IMR-90 (cell line): ENCODE measurements around the gene QRFP. TPM values are rescaled to one million over a fixed set of nuclear protein-coding genes. Genes with fewer than 3 reads are reported as not detected.
A peak's percentile ranks its signal among the peaks of the same experiment; 100 is the strongest.

ENCODE experiments used
- ATAC-seq: fragments of 200-7000 bp; cut with Tn5 transposase; 2 replicates; pipeline ENCODE4 v1.9.1; 2020; ENCODE audit warnings: low read depth, mild to moderate bottlenecking, moderate library complexity
- BruUV-seq: library from RNA; stranded (reverse); fragments of 400-500 nt; replicated peaks from 2 replicates; lab custom pipeline; 2021; lab: Mats Ljungman, UMichigan
- CTCF ChIA-PET: fragments of 300-600 bp; formaldehyde crosslinking; extraction: SDS; loops from one replicate; lab custom pipeline; 2021; ENCODE audit warnings: antibody characterized with exemption; lab: Yijun Ruan, JAX
- POLR2A ChIA-PET: fragments of 300-600 bp; sonication (Branson Sonifier 250); formaldehyde crosslinking; loops from one replicate; lab custom pipeline; 2022; ENCODE audit warnings: antibody characterized with exemption; ENCODE audit not compliant: unreplicated experiment; lab: Charles Lee
- DNase-seq: peaks from one replicate; pipeline ENCODE4 v3.0.0; 2013
- H2AFZ ChIP-seq: replicated peaks from 2 replicates; pipeline ENCODE3; 2013; ENCODE audit warnings: low read length, mild to moderate bottlenecking; ENCODE audit not compliant: poor library complexity
- H2AK5ac ChIP-seq: 2 replicates; pipeline ENCODE4 v1.6.1; 2013; ENCODE audit warnings: low read depth, low read length, inconsistent platforms
- H2AK9ac ChIP-seq: replicated peaks from 2 replicates; pipeline ENCODE3; 2013; ENCODE audit warnings: mild to moderate bottlenecking, low read depth, low read length, moderate library complexity; ENCODE audit not compliant: poor library complexity
- H2BK120ac ChIP-seq: 2 replicates; pipeline ENCODE4 v1.6.1; 2013; ENCODE audit warnings: low read depth, low read length, inconsistent platforms
- H2BK15ac ChIP-seq: 3 replicates; pipeline ENCODE4 v1.6.1; 2013; ENCODE audit warnings: low read depth, low read length, inconsistent platforms
- H2BK20ac ChIP-seq: 2 replicates; pipeline ENCODE4 v1.6.1; 2013; ENCODE audit warnings: low read depth, mild to moderate bottlenecking, inconsistent platforms, low read length, moderate library complexity
- H2BK5ac ChIP-seq: 2 replicates; pipeline ENCODE4 v1.6.1; 2013; ENCODE audit warnings: mild to moderate bottlenecking, low read depth, low read length, inconsistent platforms; ENCODE audit not compliant: poor library complexity, severe bottlenecking
- H3K14ac ChIP-seq: replicated peaks from 2 replicates; pipeline ENCODE4 v1.6.1; 2013; ENCODE audit warnings: low read depth, low read length, inconsistent platforms
- H3K18ac ChIP-seq: 2 replicates; pipeline ENCODE4 v1.6.1; 2013; ENCODE audit warnings: low read depth, low read length, control low read depth
- H3K23ac ChIP-seq: 2 replicates; pipeline ENCODE4 v1.6.1; 2013; ENCODE audit warnings: low read depth, low read length, inconsistent platforms
- H3K27ac ChIP-seq: 2 replicates; pipeline ENCODE4 v1.5.1; 2013; ENCODE audit warnings: mild to moderate bottlenecking, control low read depth, low read length; ENCODE audit not compliant: insufficient read depth
- H3K27me3 ChIP-seq: 2 replicates; pipeline ENCODE4 v1.6.1; 2013; ENCODE audit warnings: low read length; ENCODE audit not compliant: control insufficient read depth, insufficient read depth
- H3K36me3 ChIP-seq: 2 replicates; pipeline ENCODE4 v1.6.1; 2013; ENCODE audit warnings: low read length, mixed read lengths; ENCODE audit not compliant: control insufficient read depth, insufficient read depth
- H3K4ac ChIP-seq: 2 replicates; pipeline ENCODE4 v1.6.1; 2013; ENCODE audit warnings: low read depth, low read length, inconsistent platforms
- H3K4me1 ChIP-seq: 2 replicates; pipeline ENCODE4 v1.6.1; 2013; ENCODE audit warnings: low read length, mixed read lengths; ENCODE audit not compliant: control insufficient read depth, insufficient read depth
- H3K4me2 ChIP-seq: 2 replicates; pipeline ENCODE4 v1.6.1; 2013; ENCODE audit warnings: low read depth, mild to moderate bottlenecking, control low read depth, low read length, moderate library complexity
- H3K4me3 ChIP-seq: 2 replicates; pipeline ENCODE4 v1.5.1; 2013; ENCODE audit warnings: low read depth, mild to moderate bottlenecking, control low read depth, low read length, moderate library complexity; ENCODE audit not compliant: insufficient read depth
- H3K56ac ChIP-seq: 2 replicates; pipeline ENCODE4 v1.6.1; 2013; ENCODE audit warnings: low read length, inconsistent platforms; ENCODE audit not compliant: insufficient read depth; ENCODE audit errors: extremely low read depth
- H3K79me1 ChIP-seq, 2 experiments: 2 replicates each; pipeline ENCODE4 v1.6.1; 2013; ENCODE audit warnings: low read length in 2 of 2, inconsistent platforms in 1 of 2, low read depth in 1 of 2
- H3K9ac ChIP-seq: 2 replicates; pipeline ENCODE4 v1.6.1; 2013; ENCODE audit warnings: low read depth, low read length, control low read depth
- H3K9me1 ChIP-seq: 2 replicates; pipeline ENCODE4 v1.6.1; 2013; ENCODE audit warnings: low read length, inconsistent platforms; ENCODE audit not compliant: insufficient read depth
- H3K9me3 ChIP-seq: 2 replicates; pipeline ENCODE4 v1.6.1; 2013; ENCODE audit warnings: low read length; ENCODE audit not compliant: control insufficient read depth, insufficient read depth
- H4K20me1 ChIP-seq: 2 replicates; pipeline ENCODE4 v1.6.1; 2013; ENCODE audit warnings: low read length, inconsistent platforms; ENCODE audit not compliant: insufficient read depth
- H4K5ac ChIP-seq: 2 replicates; pipeline ENCODE4 v1.6.1; 2013; ENCODE audit warnings: mild to moderate bottlenecking, low read depth, low read length, control low read depth
- H4K8ac ChIP-seq, 2 experiments: 2 replicates each; pipeline ENCODE4 v1.6.1; 2013; ENCODE audit warnings: low read depth in 2 of 2, low read length in 2 of 2, control low read depth in 1 of 2, inconsistent platforms in 1 of 2
- H4K91ac ChIP-seq: 2 replicates; pipeline ENCODE4 v1.6.1; 2013; ENCODE audit warnings: low read depth, low read length, inconsistent platforms; ENCODE audit not compliant: insufficient read depth
- BHLHE40 ChIP-seq: fragments of 150-350 bp; IDR thresholded peaks from 2 replicates; pipeline ENCODE4 v1.6.1; 2016; ENCODE audit warnings: mild to moderate bottlenecking, low read depth, low read length
- CEBPB ChIP-seq: IDR thresholded peaks from 2 replicates; pipeline ENCODE4 v1.6.1; 2012; ENCODE audit warnings: low read depth, low read length, improper control_type of control experiment
- CHD1 ChIP-seq: IDR thresholded peaks from 2 replicates; pipeline ENCODE4 v1.6.1; 2012; ENCODE audit warnings: low read depth, low read length, improper control_type of control experiment
- FOS ChIP-seq: fragments of 150-350 bp; IDR thresholded peaks from 2 replicates; pipeline ENCODE4 v1.6.1; 2016; ENCODE audit warnings: low read depth, low read length
- MAZ ChIP-seq: IDR thresholded peaks from 2 replicates; pipeline ENCODE4 v1.6.1; 2012; ENCODE audit warnings: low read depth, mild to moderate bottlenecking, low read length, improper control_type of control experiment, moderate library complexity, borderline replicate concordance
- MXI1 ChIP-seq: IDR thresholded peaks from 2 replicates; pipeline ENCODE4 v1.6.1; 2012; ENCODE audit warnings: low read depth, mild to moderate bottlenecking, low read length, moderate library complexity, borderline replicate concordance
- NFE2L2 ChIP-seq: fragments of 150-350 bp; IDR thresholded peaks from 2 replicates; pipeline ENCODE4 v1.6.1; 2016; ENCODE audit warnings: low read depth, mild to moderate bottlenecking, low read length
- POLR2A ChIP-seq: IDR thresholded peaks from 2 replicates; pipeline ENCODE4 v1.6.1; 2012; ENCODE audit warnings: mild to moderate bottlenecking, low read depth, low read length
- RAD21 ChIP-seq: IDR thresholded peaks from 2 replicates; pipeline ENCODE4 v1.6.1; 2012; ENCODE audit warnings: low read length, improper control_type of control experiment
- RFX5 ChIP-seq: IDR thresholded peaks from 2 replicates; pipeline ENCODE4 v1.8.0; 2012; ENCODE audit warnings: low read depth, mild to moderate bottlenecking, low read length, moderate library complexity
- SMC3 ChIP-seq: fragments of 150-350 bp; IDR thresholded peaks from 2 replicates; pipeline ENCODE4 v1.6.1; 2016; ENCODE audit warnings: low read depth, mild to moderate bottlenecking, antibody characterized with exemption, low read length, moderate library complexity
- WGBS, 2 experiments: methylation state at CpG; one replicate each; pipeline versions ENCODE4 v1.1.5 to v1.1.7; 2013; ENCODE audit warnings: missing lambda C conversion rate in 2 of 2; ENCODE audit not compliant: insufficient read length in 1 of 2; ENCODE audit errors: extremely low coverage in 2 of 2; 5-methylcytosine and 5-hydroxymethylcytosine counted together
- dilution Hi-C: fragments of 300-500 bp; cut with HindIII; formaldehyde crosslinking; loops from one replicate; pipeline ENCODE4 v1.14.3; 2018; ENCODE audit warnings: low sequenced_read_pairs; ENCODE audit not compliant: unreplicated experiment
- in situ Hi-C: fragments of 300-500 bp; cut with MboI; formaldehyde crosslinking; loops from 3 replicates; pipeline ENCODE4 v1.14.3; 2019; ENCODE audit warnings: low sequenced_read_pairs, inconsistent platforms, mixed read lengths
- intact Hi-C: fragments of 100-400 bp; cut with micrococcal nuclease; formaldehyde crosslinking; loops from 2 replicates; pipeline ENCODE4 v1.10.0; 2022
- polyA plus RNA-seq, 3 experiments: library from polyadenylated mRNA; depleted of rRNA; stranded (reverse); fragments of >200 nt; gene quantifications; 2 replicates each; pipeline ENCODE4 v1.2.3, GENCODE V29; 2012; ENCODE audit warnings: low replicate concordance in 1 of 3
- total RNA-seq: library from RNA; depleted of rRNA; stranded (reverse); fragments of >200 nt; gene quantifications from 2 replicates; pipeline ENCODE4 v1.2.3, GENCODE V29; 2012
- TF ChIP-seq, protein P1 (sequence below): fragments of 150-350 bp; IDR thresholded peaks from 2 replicates; pipeline ENCODE4 v1.6.1; 2017; ENCODE audit warnings: mild to moderate bottlenecking, antibody characterized with exemption, low read length, low read depth

QRFP gene
- total and polyA plus RNA-seq, 2 of the 4 experiments (the other 2 are of a cell fraction), result not detected

DNA sequence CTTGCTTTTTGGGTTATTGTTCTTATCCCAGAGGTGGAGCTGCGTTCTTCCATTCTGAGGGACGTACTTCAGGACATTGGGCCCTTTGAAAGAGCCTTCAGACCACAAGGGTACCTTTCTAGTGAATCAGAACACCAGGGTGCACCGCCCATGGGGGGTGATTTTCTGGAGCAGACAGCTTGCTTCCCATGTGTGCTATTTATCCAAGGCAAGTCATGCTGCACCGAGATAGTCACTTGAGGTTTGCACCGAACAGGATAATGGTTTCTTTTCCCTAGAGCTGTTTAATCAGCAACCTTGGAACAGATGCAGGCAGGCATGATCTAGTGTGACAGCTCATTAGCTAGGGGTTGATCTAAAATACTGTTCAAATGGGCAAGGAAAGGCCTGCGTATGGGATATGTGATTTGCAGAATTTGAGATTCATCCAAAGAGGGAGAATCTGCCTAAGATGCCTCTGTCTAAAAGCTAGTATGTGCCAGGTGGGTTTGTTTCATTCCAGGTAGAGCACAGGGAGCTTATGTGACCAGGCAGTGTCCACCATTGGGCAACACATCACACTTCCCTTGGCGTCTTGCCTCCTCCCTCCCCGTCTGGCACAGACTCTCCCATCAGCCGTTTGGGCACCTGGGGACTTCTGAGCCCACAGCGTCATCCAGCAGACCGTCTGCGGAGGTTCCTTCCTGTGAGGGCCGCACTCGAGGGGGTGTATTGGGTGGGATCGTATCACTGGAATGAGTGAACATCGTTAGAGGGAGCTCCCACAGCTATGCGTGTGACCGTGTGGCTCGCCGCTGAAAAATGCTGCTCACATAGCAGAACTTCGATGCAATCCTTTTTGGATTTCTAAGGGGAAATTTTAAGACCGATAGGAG is 38.5 kb downstream of the QRFP start:
- peaks cover 62% of the 10 kb centered on the region for H4K20me1 ChIP-seq

More for the DNA sequence above, 38.5 kb downstream of the QRFP start:
- ATAC-seq, result peak; percentile 63
- H2AK9ac ChIP-seq, result peak overlapping the region; percentile 90
- H3K27me3 ChIP-seq, result no peaks in the 10 kb centered on the region
- peak overlapping the region; percentile 47; the same call in 1 of the 2 replicates for H4K91ac ChIP-seq
- H2BK20ac ChIP-seq, result peak overlapping the region; percentile 58; the same call in 1 of the 2 replicates
- H3K9ac ChIP-seq, result 0 out of 2 replicates have a peak overlapping the region, but pooled peaks have one; percentile 31
- peak overlapping the region; percentile 87 for H3K23ac ChIP-seq
- H3K4me2 ChIP-seq, result peak overlapping the region; percentile 33
- peaks cover 37% of the 10 kb centered on the region for H3K4me1 ChIP-seq
- H2BK5ac ChIP-seq, result peak overlapping the region; percentile 78
- WGBS, 2 experiments, result 8% methylated on average over 9 of the region's 22 CpGs; no CpG with 5 or more reads in 1 of the 2 experiments
- no TSS peak for BruUV-seq
- H3K14ac ChIP-seq, result peak overlapping the region; percentile 65
- in situ Hi-C loops, result loop anchor here (5.0 kb wide), 1 partner anchor 81 kb away; no protein-coding TSS in a partner anchor
- H3K4me3 ChIP-seq, result no peak overlapping the region
- no peak for TF ChIP-seq CHD1
- peak; percentile 83; the same call in 1 of the 2 replicates for TF ChIP-seq MAZ
- TF ChIP-seq MXI1, result no peak
- peak; percentile 84 for TF ChIP-seq POLR2A
- TF ChIP-seq, protein P1, sequence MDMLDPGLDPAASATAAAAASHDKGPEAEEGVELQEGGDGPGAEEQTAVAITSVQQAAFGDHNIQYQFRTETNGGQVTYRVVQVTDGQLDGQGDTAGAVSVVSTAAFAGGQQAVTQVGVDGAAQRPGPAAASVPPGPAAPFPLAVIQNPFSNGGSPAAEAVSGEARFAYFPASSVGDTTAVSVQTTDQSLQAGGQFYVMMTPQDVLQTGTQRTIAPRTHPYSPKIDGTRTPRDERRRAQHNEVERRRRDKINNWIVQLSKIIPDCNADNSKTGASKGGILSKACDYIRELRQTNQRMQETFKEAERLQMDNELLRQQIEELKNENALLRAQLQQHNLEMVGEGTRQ, result peak; percentile 38; the same call in 1 of the 2 replicates
- TF ChIP-seq RFX5, result no peak
- peak; percentile 11; the same call in 1 of the 2 replicates for TF ChIP-seq RAD21
- TF ChIP-seq NFE2L2, result peak; percentile 8; the same call in 1 of the 2 replicates
- TF ChIP-seq SMC3, result no peak
- peak; percentile 70 for TF ChIP-seq FOS
- peak; percentile 56 for TF ChIP-seq BHLHE40
- TF ChIP-seq CEBPB, result peak; percentile 96
- DNase-seq, result peak; percentile 97
- H3K18ac ChIP-seq, result 0 out of 2 replicates have a peak overlapping the region, but pooled peaks have one; percentile 21
- H3K27ac ChIP-seq, result peak overlapping the region; percentile 71
- H3K36me3 ChIP-seq, result peaks cover 55% of the 10 kb centered on the region
- H2AK5ac ChIP-seq, result peak overlapping the region; percentile 48; the same call in 1 of the 2 replicates
- dilution Hi-C loops, result no loop called here
- peaks cover 26 to 85% of the 10 kb centered on the region in 2 experiments for H3K79me1 ChIP-seq
- no peaks in the 10 kb centered on the region for H3K9me3 ChIP-seq
- peak overlapping the region in 1 of 2 experiments; percentile 65; a peak in 1 of 4 replicates for H4K8ac ChIP-seq
- POLR2A ChIA-PET, result no interaction called here
- CTCF ChIA-PET, result interaction anchor here (0.6 to 1.8 kb wide), 5 partner anchors 9 to 156 kb away, joined by 3 to 4 read pairs (median 3); no protein-coding TSS in a partner anchor
- H3K9me1 ChIP-seq, result peaks cover 23% of the 10 kb centered on the region
- intact Hi-C loops, result no loop called here
- H2BK15ac ChIP-seq, result peak overlapping the region; percentile 1; the same call in 1 of the 3 replicates
- peak overlapping the region; percentile 44; the same call in 1 of the 2 replicates for H2BK120ac ChIP-seq
- H2AFZ ChIP-seq, result peak overlapping the region; percentile 12
- H3K56ac ChIP-seq, result peak overlapping the region; percentile 0; the same call in 1 of the 2 replicates
- H3K4ac ChIP-seq, result peak overlapping the region; percentile 78
- peak overlapping the region; percentile 19 for H4K5ac ChIP-seq
